Kasumi-1 (cell line): Measurements from ENCODE around the gene DIPK2A.
A peak's percentile ranks its signal among the peaks of the same experiment; 100 is the strongest.

Source experiments
- DNase-seq, 2 experiments: peaks; one replicate each; lab custom pipeline; 2025; lab: John Stamatoyannopoulos, UW

DIPK2A gene

GRCh38 chr3:143974271-143975238 lies 2.9 kb downstream of the DIPK2A start:
- DNase-seq: no peak

DNA sequence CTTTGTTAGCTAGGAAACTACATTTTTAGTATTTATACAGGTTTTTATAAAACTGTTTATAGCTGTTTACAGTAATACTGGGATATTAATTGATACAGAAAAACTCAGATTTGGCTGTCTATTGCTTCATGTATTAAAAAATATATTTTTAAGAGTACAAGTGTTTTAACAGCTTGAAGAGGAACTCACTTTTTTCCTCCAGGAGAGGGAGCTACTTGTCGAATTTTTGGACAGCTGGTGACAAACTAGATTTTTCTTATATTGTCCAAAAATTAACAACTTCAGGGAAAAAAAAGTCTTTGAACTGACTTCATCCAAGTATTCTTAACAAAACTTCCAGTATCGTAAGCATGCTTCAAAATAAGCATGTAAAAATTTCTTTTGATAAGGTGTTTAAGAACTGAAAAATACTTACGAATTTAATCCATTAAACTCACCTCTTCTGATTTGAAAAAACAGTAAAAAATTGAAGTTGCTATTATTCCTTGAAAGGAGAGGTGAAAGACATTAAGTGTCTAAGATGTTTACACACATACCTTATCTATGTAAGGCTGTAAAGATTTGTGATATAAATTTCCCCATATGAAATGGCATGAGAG lies 4.0 kb downstream of the DIPK2A start:
- DNase-seq: peak; percentile 79 to 81

- peak; percentile 68 to 87 for DNase-seq
Observed at GRCh38 chr3:143977341-143978262, 6.0 kb downstream of the DIPK2A start.

DNA sequence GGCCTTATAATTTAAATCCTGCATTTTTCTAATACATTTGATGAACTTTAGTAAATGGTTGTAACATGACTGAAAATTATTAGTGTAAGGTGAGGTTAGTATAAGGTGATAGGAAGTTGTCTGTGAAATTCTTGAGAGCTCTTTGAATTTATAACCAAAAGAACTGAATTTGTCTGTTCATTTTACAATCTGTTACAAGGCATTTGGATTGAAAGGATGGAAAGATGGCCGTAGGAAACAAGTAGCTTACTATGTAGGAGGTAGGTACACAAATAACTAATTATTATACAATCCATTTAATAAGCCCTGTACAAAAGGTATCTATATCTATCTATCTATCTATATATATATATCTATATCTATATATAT lies 6.6 kb downstream of the DIPK2A start:
- DNase-seq: no peak

DNA sequence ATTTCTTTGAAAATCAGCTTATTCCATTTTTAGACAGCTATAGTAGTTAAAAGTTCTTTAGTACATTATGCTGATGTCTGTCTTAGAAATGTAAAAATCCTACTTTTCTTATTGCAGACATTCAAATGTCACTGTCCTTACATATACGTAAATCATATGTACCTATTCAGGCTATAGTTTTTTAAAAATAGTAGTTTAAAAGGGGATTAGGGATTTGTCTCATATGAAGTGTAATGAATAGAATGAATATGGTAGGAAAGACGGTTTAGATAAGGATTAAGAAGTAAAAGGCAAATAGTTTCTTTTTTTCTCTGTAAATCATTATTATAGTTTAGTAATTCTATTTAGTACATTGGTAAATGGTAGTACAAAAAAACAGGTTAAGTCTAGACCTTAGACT lies 7.4 kb downstream of the DIPK2A start:
- no peak for DNase-seq

DNA sequence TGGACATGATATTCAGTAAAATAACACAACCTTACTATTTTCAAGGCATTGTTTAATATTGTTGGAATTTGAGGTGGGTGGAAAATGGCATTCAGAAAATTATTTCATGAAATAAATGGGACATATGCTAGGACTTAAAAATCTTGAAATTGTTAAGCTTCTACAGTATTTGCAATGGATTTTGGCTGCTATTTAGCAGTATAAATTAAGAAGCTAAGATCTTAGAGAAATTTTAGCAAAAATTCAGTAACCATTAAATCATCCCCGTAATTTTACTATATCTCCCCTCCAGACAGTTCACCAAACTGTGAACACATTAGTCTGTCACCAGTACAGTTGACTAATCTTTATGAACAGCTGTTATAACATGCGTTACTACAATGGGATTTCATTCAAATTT lies 8.2 kb downstream of the DIPK2A start:
- DNase-seq: no peak

- no peak for DNase-seq
Observed at GRCh38 chr3:143988306-143988705, 16.7 kb downstream of the DIPK2A start.

DNA sequence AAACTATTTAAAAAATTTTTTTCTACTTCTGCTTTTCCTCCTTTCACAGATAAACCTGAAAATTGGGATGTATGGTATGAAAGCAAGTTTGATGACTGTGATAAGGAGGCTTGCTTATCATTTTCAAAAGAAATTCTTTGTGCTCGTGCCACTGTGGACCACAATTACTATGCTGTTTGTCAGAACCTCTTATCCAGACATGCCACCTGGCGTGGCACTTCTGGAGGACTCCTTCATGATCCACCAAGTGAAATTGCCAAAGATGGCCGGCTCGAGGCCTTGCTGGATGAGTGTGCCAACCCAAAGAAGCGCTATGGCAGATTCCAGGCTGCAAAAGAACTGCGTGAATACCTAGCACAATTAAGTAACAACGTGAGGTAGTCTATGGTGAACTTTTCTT lies 17.8 kb downstream of the DIPK2A start:
- DNase-seq: no peak

- DNase-seq: no peak
Observed at GRCh38 chr3:143991713-143992112, 20.1 kb downstream of the DIPK2A start.

- DNase-seq: no peak
Observed at GRCh38 chr3:143998266-143998665, 26.6 kb downstream of the DIPK2A start.

- no peak for DNase-seq
Observed at GRCh38 chr3:144003051-144003450, 31.4 kb downstream of the DIPK2A start.

DNA sequence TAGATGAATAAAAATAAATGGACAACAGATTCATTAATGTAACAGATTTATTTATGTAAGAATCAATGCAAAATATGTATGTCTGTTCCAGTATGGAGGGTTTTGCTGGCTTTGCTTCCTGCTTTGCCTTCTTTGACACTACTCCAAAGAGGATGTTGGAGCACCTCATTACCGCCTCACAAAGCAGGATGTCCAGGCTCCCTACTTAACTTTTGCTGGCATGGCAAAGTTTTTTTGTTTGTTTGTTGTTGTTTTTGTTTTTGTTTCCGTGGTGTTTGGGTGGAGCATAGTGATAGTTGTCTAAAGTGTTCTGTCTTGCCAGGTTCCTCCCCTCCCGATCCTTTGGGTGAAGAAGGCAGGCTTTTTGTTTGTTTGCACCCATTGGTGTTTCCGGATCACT lies 38.7 kb downstream of the DIPK2A start:
- no peak for DNase-seq

GRCh38 chr3:144011251-144011799 lies 39.7 kb downstream of the DIPK2A start:
- no peak for DNase-seq

- no peak for DNase-seq
Observed at GRCh38 chr3:144015133-144015532, 43.5 kb downstream of the DIPK2A start.

DNA sequence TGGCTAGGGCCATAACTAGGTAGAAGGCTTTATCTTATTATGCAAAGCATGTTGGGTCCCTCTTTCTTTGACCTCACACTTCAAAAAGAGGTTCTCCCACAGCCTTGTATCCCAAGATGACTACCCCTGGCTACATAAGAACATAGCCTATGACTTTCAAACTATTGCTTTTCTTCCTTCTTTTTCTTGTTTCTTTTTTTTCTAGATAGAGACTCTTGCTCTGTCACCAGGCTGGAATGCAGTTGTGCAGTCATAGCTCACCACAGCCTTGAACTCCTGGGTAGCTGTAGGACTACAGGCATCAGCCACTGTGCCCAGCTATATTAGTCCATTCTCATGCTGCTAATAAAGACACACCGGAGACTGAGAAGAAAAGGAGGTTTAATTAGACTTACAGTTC lies 47.2 kb downstream of the DIPK2A start:
- DNase-seq: no peak
